NCI-H146 treated with DMSO at 0.1 percent for 48 hours (cell line): Measurements from ENCODE around the gene GSG1L.

Experiments
- DNase-seq: peaks from one replicate; lab custom pipeline; 2025; ENCODE audit not compliant: unreplicated experiment; lab: John Stamatoyannopoulos, UW

The GSG1L gene

DNA sequence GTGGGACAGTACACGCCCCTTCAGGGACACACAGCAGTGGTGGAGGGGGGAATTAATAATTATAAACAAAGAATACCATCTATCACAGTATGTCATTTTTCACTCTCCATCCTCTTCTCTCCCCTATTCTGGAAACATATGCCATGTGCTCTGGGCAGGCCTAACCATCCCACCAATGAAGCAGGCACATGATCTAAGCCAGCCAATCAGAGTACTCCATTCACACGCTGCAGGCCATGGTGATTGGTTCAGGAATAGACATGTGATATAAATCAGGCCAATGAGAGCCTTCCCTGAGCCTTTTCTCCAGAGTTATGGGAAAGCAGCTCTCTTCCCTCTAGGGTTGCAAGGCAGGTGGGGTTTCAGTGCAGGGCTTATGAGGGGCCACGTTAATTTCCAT is 36.5 kb downstream of the GSG1L start:
- DNase-seq, result no peak

GRCh38 chr16:28025631-28026030 is 37.9 kb downstream of the GSG1L start:
- no peak for DNase-seq

DNA sequence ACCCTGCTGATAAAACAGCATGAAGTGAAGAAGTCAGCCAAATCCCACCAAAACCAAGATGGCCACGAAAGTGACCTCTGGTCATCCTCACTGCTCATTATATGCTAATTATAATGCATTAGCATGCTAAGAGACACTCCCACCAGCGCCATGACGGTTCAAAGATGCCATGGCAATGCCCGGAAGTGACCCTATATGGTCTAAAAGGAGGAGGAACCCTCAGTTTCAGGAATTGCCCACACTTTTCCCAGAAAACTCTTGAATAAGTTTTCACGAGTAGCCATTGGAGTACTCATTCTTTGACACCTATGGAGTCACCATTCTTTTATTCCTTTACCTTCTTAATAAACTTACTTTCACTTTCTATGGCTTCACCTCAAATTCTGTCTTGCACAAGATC is 44.3 kb downstream of the GSG1L start:
- no peak for DNase-seq

DNA sequence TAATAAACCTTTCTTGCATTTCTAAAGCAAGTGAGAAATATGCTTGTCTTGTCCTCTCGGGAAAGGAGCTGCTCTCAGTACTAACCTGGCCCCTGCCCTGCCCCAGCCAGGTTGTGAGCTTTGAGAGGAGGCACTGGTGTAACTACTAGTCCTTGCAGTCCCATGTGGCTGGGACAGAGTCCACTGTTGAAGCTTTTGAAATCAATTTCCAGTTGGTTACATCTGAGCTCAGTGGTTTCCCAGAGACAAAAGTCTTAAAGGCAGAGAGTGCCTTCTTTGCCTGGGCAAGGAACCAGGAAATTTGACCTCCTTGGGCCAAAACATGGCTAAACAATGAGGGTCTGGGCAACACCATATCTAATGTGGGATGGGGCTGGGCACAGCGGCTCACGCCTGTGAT is 48.7 kb downstream of the GSG1L start:
- DNase-seq, result no peak

DNA sequence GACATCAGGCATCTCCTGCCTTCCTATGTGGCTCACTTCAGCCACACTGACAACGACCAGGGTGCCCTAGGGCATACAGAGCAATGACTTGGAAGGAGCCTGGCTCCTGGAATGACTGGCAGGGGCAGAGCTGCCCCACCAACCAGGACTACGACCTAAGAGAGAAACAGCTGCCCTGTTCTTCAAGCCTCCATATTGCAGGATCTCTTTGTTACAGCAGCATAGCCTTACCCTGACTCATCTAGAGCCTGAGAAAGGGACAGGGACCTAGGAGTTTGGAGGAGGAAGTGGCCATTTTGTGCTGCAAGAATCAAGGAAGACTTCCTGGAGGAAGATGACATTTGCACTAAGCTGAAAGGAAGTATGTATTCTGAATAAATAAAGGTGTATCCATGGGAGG is 49.6 kb downstream of the GSG1L start:
- DNase-seq, result no peak

- DNase-seq, result no peak
These were observed 50.1 kb downstream of the GSG1L start for GRCh38 chr16:28013392-28013791.

DNA sequence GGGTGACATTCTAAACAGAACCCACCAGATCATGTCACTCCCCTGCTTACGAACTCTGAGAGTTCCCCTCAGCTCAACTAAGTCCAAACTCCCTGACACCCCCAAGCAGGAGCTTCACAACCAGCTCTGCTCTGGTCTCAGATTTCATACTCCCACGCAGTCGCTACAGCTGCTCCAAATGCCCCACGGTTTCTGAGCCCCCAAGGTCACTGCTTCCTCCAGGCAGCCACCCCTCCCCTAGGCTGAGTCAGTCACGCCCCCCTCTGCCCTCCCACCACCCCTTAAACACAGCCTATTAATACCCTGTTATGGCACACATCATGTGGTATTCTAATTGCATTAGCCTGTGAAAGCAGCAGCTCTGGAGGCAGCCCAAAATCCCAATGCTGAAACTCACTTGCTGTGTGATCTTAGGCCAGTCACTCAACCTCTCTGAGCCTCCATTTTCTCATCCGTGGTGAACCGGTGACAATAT is 51.5 kb downstream of the GSG1L start:
- DNase-seq, result no peak

- DNase-seq, result no peak
These were observed 52.3 kb downstream of the GSG1L start for GRCh38 chr16:28011223-28011622.

DNA sequence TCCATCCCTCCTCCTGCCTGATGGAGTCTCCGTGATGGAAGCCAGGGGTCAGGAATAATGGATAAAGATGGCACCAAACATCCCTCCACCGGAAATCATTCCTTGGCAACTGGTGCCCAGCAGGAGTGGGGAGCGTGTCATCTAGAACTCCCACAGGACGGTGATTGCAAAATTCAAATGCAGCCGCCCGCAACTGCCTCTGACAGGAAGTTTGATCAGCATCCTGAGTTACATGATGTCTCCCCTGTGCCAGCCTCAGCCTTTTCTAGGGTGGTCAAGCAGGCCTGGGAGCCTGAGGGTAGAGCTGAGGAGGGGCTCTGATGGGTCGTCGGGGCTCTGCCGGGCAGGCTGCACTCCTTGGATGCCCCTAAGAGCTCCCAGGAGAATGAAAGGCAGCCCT is 52.8 kb downstream of the GSG1L start:
- no peak for DNase-seq

DNA sequence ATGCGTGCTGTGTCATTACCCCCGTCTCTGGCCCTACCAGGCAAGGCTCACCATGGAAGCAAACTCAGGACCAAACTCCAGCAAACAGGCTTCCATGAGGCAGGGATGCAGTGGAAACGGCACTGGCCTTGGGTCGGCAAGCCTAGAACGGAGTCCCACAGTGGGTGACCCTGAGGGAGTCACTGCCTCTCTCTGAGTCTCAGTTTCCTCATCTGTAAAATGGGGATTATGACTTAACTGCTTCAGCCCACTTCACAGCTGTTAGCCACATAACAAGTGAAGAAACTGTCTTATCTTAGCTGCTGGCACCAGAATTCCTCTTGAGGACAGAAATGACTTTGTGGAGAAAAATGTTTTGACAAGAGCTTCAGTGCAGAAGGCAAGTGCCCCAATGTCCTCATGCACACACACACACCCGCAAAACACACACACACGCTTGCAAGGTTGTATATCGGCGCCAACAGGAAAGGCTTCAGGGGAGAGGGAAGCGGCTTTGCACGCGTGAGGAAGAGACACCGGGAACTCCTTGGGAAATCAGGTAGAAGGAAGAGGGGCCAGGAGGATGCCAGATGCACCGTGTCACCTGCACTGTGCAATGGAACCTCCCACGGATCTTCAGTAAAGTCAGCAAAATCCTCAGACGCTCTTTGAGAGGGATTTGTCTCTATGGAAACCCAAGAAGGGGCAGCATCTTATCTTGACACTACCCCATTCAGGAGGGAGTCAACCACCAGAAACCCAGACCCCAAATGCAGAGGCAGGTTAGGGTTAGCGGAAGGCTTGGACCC is 53.7 kb downstream of the GSG1L start:
- no peak for DNase-seq

GRCh38 chr16:28003923-28004322 is 59.6 kb downstream of the GSG1L start:
- DNase-seq, result no peak

DNA sequence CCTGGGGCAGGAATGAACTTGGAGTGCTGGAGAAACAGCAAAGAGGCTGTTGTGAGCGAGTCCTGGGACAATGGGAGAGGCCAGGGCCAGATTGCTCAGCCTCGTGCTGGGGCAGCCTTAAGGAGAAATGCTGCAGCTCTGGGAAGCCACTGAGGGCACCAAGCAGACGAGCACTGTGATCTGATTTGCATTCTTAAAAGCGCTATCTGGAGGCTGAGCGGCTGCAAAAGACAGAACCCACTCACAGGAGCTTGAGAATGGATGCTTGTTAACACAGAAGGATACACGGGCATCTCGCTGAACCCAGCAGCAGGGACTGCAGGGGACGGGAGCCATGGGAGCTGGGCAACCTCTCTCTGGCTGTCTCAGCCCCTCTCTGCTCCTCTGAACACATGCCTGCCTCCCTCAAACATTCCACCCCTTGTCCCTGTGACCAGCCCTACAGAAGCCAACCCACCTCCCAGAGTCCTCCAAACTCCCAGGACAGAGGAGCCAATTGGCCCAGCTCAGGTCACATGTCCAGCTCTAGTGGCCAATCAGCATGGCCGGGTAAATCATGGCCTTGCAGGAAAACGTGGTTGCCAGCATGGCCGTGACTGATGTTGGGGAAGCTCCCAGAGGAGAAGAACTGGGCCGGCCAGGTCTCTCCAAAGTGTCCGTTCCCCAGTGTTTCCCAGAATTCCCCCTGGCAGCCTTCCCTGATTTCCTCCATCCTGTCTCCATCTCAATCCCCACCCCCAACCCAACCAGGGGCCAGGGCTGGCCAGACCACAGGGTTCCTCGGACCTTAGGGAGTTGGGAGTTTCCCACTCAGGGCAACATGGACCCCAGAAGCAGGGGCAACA is 60.3 kb downstream of the GSG1L start:
- DNase-seq, result no peak

GRCh38 chr16:28001642-28002041 is 61.9 kb downstream of the GSG1L start:
- DNase-seq, result no peak

DNA sequence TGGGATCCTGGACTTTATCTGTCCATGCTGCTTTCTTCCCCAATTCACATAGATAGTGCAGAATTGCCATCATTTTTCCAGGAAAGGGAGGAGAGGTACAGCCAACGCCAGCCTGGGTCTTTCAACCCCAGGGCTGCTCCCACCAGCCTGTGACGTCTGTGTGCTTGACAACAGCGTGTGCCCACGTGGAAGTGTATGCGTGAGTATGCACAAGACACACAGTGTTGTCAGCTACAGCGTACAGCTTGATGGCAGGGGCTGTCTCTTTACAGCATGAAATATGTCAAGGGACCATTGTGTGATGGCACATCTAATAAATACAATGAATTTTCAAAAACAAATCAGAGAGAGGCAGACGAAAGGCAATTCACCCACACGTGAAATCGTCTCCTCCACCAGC is 62.3 kb downstream of the GSG1L start:
- no peak for DNase-seq

DNA sequence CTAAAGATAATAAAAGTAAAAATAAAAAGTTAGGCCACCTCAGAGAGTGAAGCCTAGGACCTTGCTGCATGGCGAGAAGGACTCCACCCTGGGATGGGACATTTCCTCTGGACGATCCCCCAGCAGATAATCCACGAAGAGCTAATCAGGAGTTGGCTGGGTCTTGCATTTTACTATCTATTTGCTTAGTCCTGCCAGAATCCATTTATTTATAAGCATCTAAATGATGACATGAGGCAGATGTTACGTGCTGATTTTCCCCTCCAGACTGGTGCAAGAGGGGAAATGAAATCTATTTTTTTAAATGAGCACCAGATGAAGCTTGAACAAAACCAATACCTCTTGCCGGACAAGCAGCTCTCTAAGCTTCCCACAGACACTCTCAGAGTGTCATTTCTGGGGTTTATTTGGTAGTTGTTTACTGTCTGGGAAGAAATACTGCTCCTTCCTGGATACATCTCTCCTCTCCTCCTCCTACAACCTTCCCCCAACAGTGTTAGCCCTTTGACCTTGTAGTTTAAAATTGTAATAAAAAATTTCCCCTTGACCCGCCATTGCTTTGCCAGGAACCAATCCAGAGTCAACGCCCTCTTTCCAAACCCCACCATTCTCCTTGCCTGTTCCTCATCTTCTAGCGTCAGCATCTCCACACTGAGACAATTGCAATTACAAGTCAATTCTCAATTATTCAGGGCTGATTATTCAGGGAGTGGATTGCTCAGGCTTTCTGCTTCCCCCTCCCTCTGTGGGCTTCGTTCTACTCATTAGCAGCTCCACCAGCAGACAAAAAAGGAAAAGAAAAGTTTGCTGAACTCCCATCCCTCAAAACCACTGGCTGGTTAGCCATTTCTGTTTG is 63.0 kb downstream of the GSG1L start:
- DNase-seq, result no peak

GRCh38 chr16:27999687-28000086 is 63.8 kb downstream of the GSG1L start:
- DNase-seq, result no peak

DNA sequence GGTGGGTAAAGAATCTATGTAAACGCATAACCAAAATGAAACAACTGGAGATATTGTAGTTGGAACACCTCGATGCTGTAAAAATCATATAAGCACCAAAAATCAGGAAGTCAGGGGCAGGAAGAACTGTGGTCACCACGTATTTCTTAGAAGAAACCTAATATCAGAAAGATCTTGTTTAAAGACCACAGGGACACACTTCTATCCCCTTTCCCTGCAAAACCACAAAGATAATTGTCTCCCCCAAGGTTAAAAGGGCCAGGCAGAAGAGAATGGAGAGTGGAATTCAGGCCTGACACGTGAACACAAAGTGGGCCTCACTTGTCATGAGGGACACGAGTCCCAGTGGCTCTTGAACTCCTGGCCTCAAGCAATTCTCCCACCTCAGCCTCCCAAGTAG is 68.1 kb downstream of the GSG1L start:
- no peak for DNase-seq

DNA sequence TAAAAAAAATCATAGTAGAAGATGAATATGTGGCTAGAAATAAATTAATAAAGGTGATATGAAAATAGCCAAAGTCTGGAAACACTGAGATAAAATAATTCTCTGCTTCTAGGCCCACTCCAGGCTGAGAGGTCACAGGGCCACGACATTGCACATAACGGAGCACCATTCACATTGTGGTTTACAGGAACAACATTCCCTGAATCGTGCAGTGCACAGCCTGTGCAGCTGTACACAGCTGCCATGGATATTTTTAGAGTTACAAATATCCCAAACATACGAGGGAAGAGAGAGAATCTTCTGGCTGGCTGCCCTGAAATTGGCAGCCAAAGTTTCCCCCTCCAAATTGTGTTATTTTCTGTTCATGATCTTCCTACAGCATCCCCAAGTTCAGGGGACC is 68.8 kb downstream of the GSG1L start:
- no peak for DNase-seq

- no peak for DNase-seq
These were observed 69.9 kb downstream of the GSG1L start for GRCh38 chr16:27993587-27993986.

GRCh38 chr16:27991876-27992275 is 71.6 kb downstream of the GSG1L start:
- no peak for DNase-seq

DNA sequence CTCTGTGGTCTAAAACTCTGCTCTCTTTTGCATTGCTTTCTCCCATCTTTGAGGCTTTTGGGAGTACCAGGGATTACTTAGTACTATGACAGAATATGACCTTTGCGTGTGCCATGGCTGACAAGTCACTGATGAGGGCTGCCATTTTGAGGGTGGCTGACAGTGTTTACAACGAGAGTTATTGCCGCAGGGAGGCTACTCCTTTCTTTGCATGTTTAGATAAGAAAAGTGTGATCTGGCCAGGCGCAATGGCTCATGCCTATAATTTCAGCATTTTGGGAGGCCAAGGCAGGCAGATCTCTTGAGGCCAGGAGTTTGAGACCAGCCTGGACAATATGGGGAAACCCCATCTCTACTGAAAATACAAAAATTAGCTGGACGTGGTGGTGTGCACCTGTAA is 77.5 kb downstream of the GSG1L start:
- DNase-seq, result no peak
